Urothelium cell line (cell line): Measurements from ENCODE around the gene MAP2K4.
"Not testable (repeated sequence)": the region's sequence is repeated elsewhere in the genome, so short reads cannot be mapped to it uniquely, and the experiment has no call there.

Experiments used
- DNase-seq: peaks from one replicate; pipeline ENCODE4 v3.0.0; 2011; ENCODE audit warnings: low spot score, mixed read lengths
- FAIRE-seq: peaks from 2 replicates; lab custom pipeline; 2011; peaks lifted over from hg19 to GRCh38; lab: Jason Lieb, UNC

MAP2K4 gene

GRCh38 chr17:12136243-12136642, 115.6 kb downstream of the MAP2K4 start:
- FAIRE-seq (no peak), DNase-seq (no peak)

GRCh38 chr17:12136646-12137045, 116.0 kb downstream of the MAP2K4 start:
- DNase-seq = no peak
- no peak for FAIRE-seq

- no peak for DNase-seq
- FAIRE-seq = no peak
These were observed 117.2 kb downstream of the MAP2K4 start for GRCh38 chr17:12137859-12138258.

GRCh38 chr17:12140685-12141084, 120.0 kb downstream of the MAP2K4 start:
- FAIRE-seq = no peak
- DNase-seq = no peak

GRCh38 chr17:12162187-12162586, 141.5 kb downstream of the MAP2K4 start:
- DNase-seq, FAIRE-seq: not testable (repeated sequence)

- FAIRE-seq = no peak
- DNase-seq = no peak
These were observed 143.4 kb downstream of the MAP2K4 start for GRCh38 chr17:12164085-12164484.

GRCh38 chr17:12178644-12179330, 158.1 kb downstream of the MAP2K4 start:
- DNase-seq = no peak
- FAIRE-seq = no peak

- DNase-seq = peak; percentile 17
- no peak for FAIRE-seq
These were observed 160.1 kb downstream of the MAP2K4 start for GRCh38 chr17:12180644-12181261.

GRCh38 chr17:12187658-12188057, 167.0 kb downstream of the MAP2K4 start:
- no peak for FAIRE-seq
- no peak for DNase-seq

- DNase-seq = no peak
- FAIRE-seq = no peak
These were observed 172.6 kb downstream of the MAP2K4 start for GRCh38 chr17:12193144-12193735.
